Kidney epithelial cell (primary cell): ENCODE data around the gene IQSEC2. TPM values are rescaled to one million over a fixed set of nuclear protein-coding genes. Genes with fewer than 3 reads are reported as not detected.

Experiments
- DNase-seq: peaks from one replicate; pipeline ENCODE4 v3.0.0-alpha.2; 2010; ENCODE audit warnings: low read depth
- H3K27me3 ChIP-seq: 2 replicates; pipeline ENCODE4 v1.6.0; 2011; ENCODE audit warnings: low read length; ENCODE audit not compliant: control insufficient read depth, insufficient read depth
- H3K36me3 ChIP-seq: 2 replicates; pipeline ENCODE4 v1.5.1; 2011; ENCODE audit warnings: low read length; ENCODE audit not compliant: control insufficient read depth, insufficient read depth
- H3K4me3 ChIP-seq: 2 replicates; pipeline ENCODE4 v1.5.1; 2011; ENCODE audit warnings: low read depth, mild to moderate bottlenecking, control low read depth, low read length
- total RNA-seq: library from RNA; depleted of rRNA; stranded (reverse); fragments of >200 nt; gene quantifications from 2 replicates; pipeline ENCODE4 v1.2.3, GENCODE V29; 2015
- TF ChIP-seq, protein P1 (sequence below): IDR thresholded peaks from 2 replicates; pipeline ENCODE4 v1.5.1; 2011; ENCODE audit warnings: mild to moderate bottlenecking, moderate library complexity, low read length, control low read depth, inconsistent platforms; ENCODE audit not compliant: insufficient read depth, poor library complexity, severe bottlenecking

IQSEC2 gene
- total RNA-seq, 1 donor from 2014 or later = 7.2 TPM

DNA sequence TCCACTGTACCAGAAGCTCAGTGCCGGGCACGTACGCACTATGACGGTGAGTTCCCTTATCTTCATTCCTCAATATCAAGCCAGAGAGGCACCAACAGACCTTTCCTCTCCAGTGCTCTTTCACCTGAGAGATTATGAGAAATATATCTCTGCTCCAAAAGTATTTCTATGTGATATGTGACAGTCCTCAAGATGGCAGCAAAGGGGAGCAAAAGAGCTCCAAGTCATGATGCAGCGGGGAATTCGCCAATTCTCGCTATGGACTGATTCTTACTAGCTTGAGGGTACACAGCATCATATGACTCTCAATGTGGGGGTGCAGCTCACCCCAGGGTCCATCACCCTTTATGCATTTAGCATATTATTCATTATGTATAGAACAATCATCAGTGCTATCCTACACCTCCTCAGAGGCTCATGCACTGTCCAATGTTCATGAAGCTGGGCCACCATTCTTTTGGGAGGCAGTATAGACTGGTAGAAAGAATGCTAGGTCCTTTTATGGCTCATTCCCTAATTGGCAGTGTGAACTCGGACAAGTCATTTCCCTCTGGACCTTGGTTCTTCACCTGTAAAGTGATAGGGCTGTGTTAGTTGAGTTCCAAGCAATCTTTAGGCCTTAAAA, 12.8 kb upstream of the IQSEC2 start:
- TF ChIP-seq, protein P1, sequence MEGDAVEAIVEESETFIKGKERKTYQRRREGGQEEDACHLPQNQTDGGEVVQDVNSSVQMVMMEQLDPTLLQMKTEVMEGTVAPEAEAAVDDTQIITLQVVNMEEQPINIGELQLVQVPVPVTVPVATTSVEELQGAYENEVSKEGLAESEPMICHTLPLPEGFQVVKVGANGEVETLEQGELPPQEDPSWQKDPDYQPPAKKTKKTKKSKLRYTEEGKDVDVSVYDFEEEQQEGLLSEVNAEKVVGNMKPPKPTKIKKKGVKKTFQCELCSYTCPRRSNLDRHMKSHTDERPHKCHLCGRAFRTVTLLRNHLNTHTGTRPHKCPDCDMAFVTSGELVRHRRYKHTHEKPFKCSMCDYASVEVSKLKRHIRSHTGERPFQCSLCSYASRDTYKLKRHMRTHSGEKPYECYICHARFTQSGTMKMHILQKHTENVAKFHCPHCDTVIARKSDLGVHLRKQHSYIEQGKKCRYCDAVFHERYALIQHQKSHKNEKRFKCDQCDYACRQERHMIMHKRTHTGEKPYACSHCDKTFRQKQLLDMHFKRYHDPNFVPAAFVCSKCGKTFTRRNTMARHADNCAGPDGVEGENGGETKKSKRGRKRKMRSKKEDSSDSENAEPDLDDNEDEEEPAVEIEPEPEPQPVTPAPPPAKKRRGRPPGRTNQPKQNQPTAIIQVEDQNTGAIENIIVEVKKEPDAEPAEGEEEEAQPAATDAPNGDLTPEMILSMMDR = peak; percentile 15
- peaks cover 7% of the 10 kb centered on the region for H3K27me3 ChIP-seq
- H3K36me3 ChIP-seq = no peaks in the 10 kb centered on the region
- H3K4me3 ChIP-seq = no peak overlapping the region
- no peak for DNase-seq

DNA sequence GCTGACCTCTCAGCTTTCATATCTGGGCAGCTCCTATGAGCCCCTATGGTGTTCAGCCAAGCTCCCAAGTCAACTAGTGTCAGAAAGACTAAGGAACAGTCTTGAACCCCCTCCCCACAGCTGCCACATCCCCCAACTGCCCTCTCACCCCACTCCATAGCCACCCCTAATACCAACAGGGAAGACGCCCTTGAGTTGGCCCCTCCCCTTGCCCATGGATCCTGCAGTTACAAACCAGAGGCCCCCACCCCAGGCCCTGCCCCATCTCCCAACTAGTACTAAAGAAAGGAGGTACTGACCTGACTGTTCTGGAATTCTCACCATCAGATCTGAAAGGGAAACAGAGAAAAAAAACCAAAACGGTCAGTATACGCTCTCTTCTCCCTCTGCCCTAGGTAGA, 10.2 kb upstream of the IQSEC2 start:
- H3K27me3 ChIP-seq = peaks cover 15% of the 10 kb centered on the region
- no peak overlapping the region for H3K4me3 ChIP-seq
- no peak for DNase-seq
- H3K36me3 ChIP-seq = no peaks in the 10 kb centered on the region
- TF ChIP-seq, protein P1 = no peak

DNA sequence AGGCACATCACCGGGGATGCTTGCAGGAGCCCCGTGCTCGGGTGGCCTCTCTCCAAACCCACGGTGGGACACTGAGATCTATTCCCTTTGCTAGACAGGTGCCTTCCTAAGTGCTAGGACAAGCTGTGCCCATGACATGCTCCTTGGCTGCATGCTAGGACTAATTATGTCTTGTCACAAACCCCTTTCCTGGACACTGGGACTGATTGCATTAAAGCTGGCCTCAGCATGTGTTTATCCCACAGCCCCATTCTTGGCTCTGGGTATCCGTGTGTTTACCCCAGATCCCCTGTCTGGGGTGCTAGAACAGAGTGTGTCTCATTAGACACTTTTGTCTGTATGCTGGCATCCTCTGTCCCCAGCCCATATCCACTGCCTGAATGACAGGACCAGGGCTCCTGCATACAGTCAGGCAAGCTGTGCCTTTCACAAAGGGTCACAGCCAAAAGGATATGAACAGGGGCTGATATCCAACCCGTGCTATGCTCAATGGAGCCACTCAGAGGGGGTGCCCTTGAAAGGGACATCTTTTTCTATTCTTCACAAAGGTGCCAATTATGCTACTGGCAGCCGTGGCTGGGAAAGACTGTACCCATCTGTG, 9.2 kb upstream of the IQSEC2 start:
- Histone ChIP-seq H3K27me3 (peaks cover 15% of the 10 kb centered on the region), H3K36me3 (no peaks in the 10 kb centered on the region), H3K4me3 (no peak overlapping the region)
- no peak for DNase-seq
- TF ChIP-seq, protein P1 = no peak

DNA sequence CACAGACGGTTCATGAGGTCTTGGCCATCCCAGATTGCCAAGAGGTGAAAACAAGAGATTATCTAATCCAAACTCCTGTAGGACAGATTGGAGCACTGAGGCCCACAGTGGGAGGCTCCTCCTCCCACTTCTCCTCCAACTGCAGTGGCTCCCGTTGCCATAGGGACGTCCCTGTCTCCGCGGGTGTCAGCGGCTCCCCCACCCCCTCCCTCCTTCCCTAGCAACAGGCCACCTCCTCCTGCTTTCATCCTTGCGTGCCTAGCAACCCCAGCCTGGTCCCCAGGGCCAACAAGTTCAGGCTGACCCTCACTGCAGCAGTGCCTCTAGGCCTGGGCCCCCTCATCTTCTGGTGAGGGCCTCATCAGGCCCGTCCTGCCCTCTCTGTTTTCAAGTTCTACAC, 6.8 kb upstream of the IQSEC2 start:
- no peaks in the 10 kb centered on the region for H3K36me3 ChIP-seq
- no peak for DNase-seq
- no peak overlapping the region for H3K4me3 ChIP-seq
- H3K27me3 ChIP-seq = peaks cover 16% of the 10 kb centered on the region
- TF ChIP-seq, protein P1 = no peak

DNA sequence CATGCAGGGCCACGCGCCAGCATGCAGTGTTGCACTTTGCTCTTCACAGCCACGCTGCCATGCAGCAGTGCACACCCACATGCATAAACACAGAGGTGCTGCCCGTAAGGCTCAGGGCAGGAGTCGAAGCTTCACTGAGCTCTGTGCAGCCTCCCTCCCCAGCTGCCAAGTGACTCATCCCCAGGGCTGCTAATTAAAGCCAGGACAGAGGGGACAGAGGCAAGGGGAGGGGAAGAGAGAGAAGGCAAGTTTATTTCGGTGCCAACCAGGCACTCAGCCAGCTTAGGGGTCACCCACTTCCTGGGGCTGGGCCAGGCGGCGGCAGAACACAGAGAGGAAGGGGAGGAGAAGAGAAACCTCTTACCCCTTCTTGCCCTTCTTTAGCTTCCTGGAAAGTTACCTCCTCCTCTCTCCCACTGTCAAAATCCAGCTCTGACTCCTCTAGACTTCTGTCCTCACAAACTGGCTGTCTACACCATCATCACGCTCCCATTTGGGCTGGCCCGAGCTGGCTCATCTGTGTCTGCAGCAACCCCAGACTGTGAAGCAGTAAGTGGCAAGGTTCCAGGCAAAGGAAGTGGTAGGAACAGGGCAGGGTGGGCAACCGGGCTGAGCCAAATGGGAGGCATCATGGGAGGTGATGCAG, 6.2 kb upstream of the IQSEC2 start:
- H3K36me3 ChIP-seq = no peaks in the 10 kb centered on the region
- peaks cover 16% of the 10 kb centered on the region for H3K27me3 ChIP-seq
- H3K4me3 ChIP-seq = no peak overlapping the region
- TF ChIP-seq, protein P1 = no peak
- DNase-seq = no peak
